Esophagus squamous epithelium (tissue), 4 donors: ENCODE data around the gene UNC13C.

Source experiments
- POLR2A ChIP-seq, 4 donors: fragments of 450-650 bp; IDR thresholded peaks; one replicate each; pipeline ENCODE4 v1.6.1; 2017; ENCODE audit warnings: antibody characterized with exemption in 4 of 4, mild to moderate bottlenecking in 4 of 4, moderate library complexity in 3 of 4
- TF ChIP-seq, protein P1 (sequence below), 6 experiments: fragments of 450-650 bp in 4 of 6; fragments of 200-600 bp in 2 of 6; sonication (generic) in 2 of 6; IDR thresholded peaks; one replicate each; pipeline ENCODE4 v1.5.1; 2016 to 2019; ENCODE audit warnings: antibody characterized with exemption in 6 of 6, mild to moderate bottlenecking in 4 of 6, moderate library complexity in 4 of 6

DNA sequence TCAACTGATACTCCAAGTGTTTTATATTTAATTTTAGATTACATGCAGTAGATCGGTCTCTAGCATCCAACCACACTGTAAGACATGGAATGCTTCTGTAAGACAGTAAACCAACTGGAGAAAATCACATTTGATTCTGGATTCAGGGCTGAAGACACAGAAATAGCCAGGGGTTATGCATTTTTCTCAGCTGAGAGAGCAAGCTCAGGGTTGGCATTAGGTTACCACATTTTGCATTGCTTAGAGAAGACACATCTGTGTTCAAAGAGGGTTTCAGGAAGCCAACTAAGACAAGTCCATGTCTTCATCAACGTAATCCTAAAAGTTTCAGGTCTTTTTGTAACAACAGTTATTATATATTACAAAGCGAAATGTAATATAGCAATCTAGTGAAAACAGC is 27.7 kb upstream of the UNC13C start:
- TF ChIP-seq, protein P1, sequence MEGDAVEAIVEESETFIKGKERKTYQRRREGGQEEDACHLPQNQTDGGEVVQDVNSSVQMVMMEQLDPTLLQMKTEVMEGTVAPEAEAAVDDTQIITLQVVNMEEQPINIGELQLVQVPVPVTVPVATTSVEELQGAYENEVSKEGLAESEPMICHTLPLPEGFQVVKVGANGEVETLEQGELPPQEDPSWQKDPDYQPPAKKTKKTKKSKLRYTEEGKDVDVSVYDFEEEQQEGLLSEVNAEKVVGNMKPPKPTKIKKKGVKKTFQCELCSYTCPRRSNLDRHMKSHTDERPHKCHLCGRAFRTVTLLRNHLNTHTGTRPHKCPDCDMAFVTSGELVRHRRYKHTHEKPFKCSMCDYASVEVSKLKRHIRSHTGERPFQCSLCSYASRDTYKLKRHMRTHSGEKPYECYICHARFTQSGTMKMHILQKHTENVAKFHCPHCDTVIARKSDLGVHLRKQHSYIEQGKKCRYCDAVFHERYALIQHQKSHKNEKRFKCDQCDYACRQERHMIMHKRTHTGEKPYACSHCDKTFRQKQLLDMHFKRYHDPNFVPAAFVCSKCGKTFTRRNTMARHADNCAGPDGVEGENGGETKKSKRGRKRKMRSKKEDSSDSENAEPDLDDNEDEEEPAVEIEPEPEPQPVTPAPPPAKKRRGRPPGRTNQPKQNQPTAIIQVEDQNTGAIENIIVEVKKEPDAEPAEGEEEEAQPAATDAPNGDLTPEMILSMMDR (IDR thresholded peaks at IDR 0.05): no peak
- no peak for TF ChIP-seq POLR2A (IDR thresholded peaks at IDR 0.05)
